ENCODE data around the gene TEAD1. TPM values are rescaled to one million over a fixed set of nuclear protein-coding genes. Genes with fewer than 3 reads are reported as not detected.

The TEAD1 gene
- total and polyA plus RNA-seq, 9 of the 15 experiments (the other 6 are each of a cell fraction or from before 2014, with no cell fraction given) = 1.7 to 17.7 (median 10.8) TPM

DNA sequence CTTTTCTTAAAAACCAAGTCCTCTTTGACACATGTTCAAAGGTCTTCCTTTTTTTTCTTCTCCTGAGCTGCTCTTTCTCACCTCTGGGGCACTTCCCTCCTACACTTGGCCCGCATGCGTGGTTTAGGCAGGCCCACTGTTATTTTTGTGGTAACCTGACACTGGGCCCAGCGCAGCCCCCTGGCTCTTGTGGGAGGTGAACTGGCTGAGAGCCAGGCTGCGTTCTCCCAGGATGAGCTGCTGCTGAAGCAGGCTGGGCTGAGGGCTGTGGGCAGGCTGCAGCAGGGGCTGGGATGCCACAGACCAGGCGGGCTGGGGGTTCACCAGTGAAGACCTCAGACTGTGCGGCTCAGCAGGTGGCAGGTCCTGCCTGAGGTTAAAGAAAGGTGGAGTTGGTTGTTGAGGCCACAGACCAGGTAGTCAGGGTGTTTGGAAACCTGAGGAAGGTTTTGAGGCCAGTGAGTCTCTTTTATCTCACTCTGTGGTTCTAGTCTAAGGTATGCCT lies 72.4 kb downstream of the TEAD1 start (continued):
- TF ChIP-seq, protein P1, sequence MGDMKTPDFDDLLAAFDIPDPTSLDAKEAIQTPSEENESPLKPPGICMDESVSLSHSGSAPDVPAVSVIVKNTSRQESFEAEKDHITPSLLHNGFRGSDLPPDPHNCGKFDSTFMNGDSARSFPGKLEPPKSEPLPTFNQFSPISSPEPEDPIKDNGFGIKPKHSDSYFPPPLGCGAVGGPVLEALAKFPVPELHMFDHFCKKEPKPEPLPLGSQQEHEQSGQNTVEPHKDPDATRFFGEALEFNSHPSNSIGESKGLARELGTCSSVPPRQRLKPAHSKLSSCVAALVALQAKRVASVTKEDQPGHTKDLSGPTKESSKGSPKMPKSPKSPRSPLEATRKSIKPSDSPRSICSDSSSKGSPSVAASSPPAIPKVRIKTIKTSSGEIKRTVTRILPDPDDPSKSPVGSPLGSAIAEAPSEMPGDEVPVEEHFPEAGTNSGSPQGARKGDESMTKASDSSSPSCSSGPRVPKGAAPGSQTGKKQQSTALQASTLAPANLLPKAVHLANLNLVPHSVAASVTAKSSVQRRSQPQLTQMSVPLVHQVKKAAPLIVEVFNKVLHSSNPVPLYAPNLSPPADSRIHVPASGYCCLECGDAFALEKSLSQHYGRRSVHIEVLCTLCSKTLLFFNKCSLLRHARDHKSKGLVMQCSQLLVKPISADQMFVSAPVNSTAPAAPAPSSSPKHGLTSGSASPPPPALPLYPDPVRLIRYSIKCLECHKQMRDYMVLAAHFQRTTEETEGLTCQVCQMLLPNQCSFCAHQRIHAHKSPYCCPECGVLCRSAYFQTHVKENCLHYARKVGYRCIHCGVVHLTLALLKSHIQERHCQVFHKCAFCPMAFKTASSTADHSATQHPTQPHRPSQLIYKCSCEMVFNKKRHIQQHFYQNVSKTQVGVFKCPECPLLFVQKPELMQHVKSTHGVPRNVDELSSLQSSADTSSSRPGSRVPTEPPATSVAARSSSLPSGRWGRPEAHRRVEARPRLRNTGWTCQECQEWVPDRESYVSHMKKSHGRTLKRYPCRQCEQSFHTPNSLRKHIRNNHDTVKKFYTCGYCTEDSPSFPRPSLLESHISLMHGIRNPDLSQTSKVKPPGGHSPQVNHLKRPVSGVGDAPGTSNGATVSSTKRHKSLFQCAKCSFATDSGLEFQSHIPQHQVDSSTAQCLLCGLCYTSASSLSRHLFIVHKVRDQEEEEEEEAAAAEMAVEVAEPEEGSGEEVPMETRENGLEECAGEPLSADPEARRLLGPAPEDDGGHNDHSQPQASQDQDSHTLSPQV (IDR thresholded peaks at IDR 0.05) = peak; percentile 92
- TF ChIP-seq TEAD4 (IDR thresholded peaks at IDR 0.05; ENCODE audit: low read length) (peak; percentile 55), TEAD4 (CRISPR knock-in tag; IDR thresholded peaks at IDR 0.05; ENCODE audit: borderline replicate concordance) (no peak), PTBP1 (IDR thresholded peaks at IDR 0.05; ENCODE audit: low read depth, low read length) (no peak), RFX7 (CRISPR knock-in tag; IDR thresholded peaks at IDR 0.05) (no peak), MAFK (IDR thresholded peaks at IDR 0.05; ENCODE audit: low read length) (no peak), ARID1B (IDR thresholded peaks at IDR 0.05) (peak; percentile 59), RBM17 (IDR thresholded peaks at IDR 0.05; ENCODE audit: borderline replicate concordance, low read depth, low read length) (no peak), CBFA2T2 (conservative IDR thresholded peaks at IDR 0.05) (no peak), TEAD1 (CRISPR knock-in tag; IDR thresholded peaks at IDR 0.05) (no peak), GTF2E2 (tag; IDR thresholded peaks at IDR 0.05) (no peak), ZNF311 (CRISPR knock-in tag; IDR thresholded peaks at IDR 0.05) (no peak)
- TF ChIP-seq, protein P2, sequence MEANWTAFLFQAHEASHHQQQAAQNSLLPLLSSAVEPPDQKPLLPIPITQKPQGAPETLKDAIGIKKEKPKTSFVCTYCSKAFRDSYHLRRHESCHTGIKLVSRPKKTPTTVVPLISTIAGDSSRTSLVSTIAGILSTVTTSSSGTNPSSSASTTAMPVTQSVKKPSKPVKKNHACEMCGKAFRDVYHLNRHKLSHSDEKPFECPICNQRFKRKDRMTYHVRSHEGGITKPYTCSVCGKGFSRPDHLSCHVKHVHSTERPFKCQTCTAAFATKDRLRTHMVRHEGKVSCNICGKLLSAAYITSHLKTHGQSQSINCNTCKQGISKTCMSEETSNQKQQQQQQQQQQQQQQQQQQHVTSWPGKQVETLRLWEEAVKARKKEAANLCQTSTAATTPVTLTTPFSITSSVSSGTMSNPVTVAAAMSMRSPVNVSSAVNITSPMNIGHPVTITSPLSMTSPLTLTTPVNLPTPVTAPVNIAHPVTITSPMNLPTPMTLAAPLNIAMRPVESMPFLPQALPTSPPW (CRISPR knock-in tag; IDR thresholded peaks at IDR 0.05) = peak; percentile 78
- TF ChIP-seq, protein P3, sequence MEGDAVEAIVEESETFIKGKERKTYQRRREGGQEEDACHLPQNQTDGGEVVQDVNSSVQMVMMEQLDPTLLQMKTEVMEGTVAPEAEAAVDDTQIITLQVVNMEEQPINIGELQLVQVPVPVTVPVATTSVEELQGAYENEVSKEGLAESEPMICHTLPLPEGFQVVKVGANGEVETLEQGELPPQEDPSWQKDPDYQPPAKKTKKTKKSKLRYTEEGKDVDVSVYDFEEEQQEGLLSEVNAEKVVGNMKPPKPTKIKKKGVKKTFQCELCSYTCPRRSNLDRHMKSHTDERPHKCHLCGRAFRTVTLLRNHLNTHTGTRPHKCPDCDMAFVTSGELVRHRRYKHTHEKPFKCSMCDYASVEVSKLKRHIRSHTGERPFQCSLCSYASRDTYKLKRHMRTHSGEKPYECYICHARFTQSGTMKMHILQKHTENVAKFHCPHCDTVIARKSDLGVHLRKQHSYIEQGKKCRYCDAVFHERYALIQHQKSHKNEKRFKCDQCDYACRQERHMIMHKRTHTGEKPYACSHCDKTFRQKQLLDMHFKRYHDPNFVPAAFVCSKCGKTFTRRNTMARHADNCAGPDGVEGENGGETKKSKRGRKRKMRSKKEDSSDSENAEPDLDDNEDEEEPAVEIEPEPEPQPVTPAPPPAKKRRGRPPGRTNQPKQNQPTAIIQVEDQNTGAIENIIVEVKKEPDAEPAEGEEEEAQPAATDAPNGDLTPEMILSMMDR (IDR thresholded peaks at IDR 0.05 in 2 of 3, conservative IDR thresholded peaks at IDR 0.05 in 1 of 3; ENCODE audit: insufficient read depth in 2 of 3, low read depth in 1 of 3, low read length in 3 of 3) = peak in 2 of 3 experiments; percentile 5 to 13; a peak in 1 of 6 replicates
